Thyroid gland (tissue), 4 donors: ENCODE measurements around the gene IFT27.

Experiments
- CTCF ChIP-seq, 6 experiments: fragments of 200-600 bp in 3 of 6; fragments of 450-650 bp in 3 of 6; sonication (generic) in 3 of 6; IDR thresholded peaks; one replicate each; pipeline ENCODE4 v1.5.1; 2016 to 2019; ENCODE audit warnings: antibody characterized with exemption in 6 of 6, mild to moderate bottlenecking in 2 of 6, inconsistent platforms in 1 of 6, moderate library complexity in 1 of 6
- POLR2A ChIP-seq, 2 donors: fragments of 450-650 bp; IDR thresholded peaks; one replicate each; pipeline ENCODE4 v1.6.1; 2017; ENCODE audit warnings: antibody characterized with exemption in 2 of 2, mild to moderate bottlenecking in 2 of 2, moderate library complexity in 1 of 2

DNA sequence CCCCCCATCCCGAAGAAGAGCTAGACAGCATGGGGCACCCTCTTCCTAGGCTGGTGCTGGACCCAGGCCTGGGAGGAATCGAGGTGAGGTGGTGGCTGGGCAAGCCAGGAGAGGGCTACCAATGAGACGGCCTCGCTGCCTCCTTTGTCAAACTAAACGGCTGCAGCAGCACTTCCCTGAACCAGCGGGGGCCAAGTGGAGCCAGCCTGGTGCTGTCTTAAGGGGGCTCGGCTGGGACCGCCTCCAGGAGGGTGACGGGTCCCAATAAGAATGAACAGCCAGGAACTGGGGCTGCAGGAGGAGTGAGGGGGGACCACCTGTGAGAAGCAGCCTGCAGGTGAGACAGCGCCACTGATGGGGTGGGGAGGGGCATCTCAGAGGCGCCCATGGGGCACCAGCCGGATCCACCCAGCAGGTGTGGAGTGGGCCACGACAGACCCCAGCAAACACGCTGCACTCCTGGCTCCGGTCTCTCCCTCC lies 17.1 kb downstream of the IFT27 start:
- TF ChIP-seq CTCF (IDR thresholded peaks at IDR 0.05) (no peak), POLR2A (IDR thresholded peaks at IDR 0.05) (no peak)
